CD4-positive, alpha-beta T cell treated with Interferon gamma for 1 hour (primary cell): ENCODE data around the gene KCNB1.
A peak's percentile ranks its signal among the peaks of the same experiment; 100 is the strongest.

Experiments used
- DNase-seq: peaks from one replicate; pipeline ENCODE4 v3.0.0-alpha.2; 2020

KCNB1 gene

DNA sequence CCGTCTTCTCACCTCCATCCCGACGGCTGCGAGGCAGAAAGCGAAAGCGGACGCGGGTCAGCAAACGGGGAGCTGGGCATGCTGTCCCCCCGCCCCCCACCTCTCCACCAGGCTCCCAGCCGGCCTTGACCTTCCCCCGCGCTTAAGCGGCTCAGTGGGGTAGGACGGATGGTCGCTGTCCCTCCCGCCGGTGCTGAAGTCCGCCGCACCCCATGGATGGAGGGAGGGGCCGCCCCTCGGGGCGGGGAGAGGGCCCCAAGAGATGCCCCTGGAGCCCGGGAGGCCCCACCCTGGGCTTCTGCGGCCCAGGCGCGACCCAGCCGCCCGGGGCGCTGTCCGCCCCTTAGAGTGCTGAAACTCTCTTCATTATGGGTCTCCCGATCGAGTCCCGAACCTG is at the start of gene KCNB1:
Gene KCNB1, minus strand, starts transcription at position 48 of the 397 bp plus-strand sequence. CDS start 188 bp downstream, outside the sequence.
- DNase-seq: peak; percentile 5

DNA sequence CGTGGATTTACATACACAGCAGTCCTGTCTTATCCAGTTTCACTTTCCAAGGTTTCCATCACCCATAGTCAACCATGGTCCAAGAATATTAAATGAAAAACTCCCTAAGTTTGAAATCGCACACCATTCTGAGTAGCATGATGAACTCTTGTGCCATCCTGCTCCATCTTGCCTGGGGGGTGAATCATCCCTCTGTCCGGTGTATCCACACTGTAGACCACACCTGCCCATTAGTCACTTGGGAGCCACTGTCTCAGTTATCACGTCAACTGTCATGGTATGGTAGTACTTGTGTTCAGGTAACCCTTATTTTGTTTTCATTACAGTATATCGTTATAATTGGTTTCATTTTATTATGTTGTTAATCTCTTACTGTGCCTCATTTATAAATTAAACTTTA is 47.0 kb upstream of the KCNB1 start:
- no peak for DNase-seq

DNA sequence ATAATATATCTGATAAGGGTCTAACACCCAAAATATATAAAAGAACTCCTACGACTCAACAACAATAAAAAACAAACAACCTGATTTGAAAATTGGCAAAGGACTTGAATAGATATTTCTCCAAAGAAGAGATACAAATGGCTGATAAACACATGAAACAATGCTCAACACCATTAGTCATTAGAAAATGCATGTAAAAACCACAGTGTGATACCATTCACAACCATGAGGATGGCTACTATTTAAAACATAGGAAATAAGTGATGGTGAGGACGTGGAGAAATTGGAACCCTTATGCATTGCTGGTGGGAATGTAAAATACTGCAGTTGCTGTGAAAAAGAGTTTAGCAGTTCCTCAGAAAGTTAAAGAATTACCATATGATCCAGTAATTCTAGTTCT is 44.1 kb upstream of the KCNB1 start:
- no peak for DNase-seq

DNA sequence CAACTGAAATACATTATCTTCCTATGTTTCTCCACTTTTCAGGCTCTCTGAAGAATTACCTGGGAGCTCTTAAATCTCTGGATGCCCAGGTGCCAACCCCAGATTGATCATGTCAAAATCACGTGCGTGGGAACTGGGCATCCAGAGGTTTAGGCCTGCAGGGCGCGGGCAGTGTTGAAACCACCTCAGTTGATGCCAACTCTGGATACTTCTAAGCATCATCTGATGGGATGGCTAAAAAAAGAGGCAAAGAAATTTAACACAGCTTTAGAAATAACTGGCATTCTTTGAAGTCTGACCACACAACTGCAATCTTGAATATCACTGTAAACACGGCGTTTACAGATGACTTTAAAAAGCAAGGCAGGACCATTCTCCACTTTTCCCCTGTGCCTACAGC is 43.6 kb upstream of the KCNB1 start:
- no peak for DNase-seq

DNA sequence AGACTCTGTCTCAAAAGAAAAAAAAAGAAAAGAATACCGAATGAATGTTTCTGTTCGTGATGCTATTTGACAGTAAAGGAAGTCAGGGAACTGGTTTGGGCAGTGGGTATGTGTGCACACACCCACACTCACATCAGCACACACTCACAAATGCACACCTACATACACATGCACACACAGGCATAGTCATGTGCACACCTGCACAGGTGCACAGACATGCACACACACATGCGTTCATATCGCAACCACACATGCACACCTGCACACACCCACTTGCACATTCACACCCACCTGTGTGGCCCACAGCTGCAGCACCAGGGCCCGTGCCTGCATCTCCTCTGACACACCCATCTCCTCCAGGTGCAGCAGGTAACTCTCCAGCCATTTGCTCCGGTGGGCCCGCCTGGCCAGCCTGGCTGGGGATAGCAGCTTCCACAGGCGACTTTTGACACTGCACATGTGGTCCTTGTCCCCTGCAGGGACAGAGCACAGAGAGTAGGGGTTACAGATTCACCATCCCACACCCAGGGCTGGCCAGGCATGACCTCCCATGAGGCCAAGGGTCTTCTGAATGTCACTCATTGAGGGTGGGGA is 41.4 kb upstream of the KCNB1 start:
- DNase-seq: no peak

DNA sequence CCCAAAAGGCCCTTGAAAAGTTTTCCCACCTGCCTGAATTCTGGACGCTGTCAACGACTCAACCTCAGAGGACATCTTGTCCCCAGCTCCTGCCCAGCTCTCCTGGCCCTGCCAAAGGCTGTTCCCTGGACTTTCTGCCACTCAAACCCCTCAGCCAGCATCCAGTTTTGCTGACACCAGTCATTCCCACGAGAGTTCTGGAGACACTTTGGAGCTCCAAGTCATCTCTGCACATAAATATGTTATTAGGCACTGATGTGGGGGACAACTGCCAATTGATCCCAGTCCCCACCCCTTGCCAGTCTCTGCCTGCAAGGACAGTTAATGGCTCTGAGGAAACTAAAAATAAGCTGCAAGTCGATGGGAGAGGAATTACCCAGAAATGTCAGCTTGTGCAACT is 38.9 kb upstream of the KCNB1 start:
- no peak for DNase-seq

DNA sequence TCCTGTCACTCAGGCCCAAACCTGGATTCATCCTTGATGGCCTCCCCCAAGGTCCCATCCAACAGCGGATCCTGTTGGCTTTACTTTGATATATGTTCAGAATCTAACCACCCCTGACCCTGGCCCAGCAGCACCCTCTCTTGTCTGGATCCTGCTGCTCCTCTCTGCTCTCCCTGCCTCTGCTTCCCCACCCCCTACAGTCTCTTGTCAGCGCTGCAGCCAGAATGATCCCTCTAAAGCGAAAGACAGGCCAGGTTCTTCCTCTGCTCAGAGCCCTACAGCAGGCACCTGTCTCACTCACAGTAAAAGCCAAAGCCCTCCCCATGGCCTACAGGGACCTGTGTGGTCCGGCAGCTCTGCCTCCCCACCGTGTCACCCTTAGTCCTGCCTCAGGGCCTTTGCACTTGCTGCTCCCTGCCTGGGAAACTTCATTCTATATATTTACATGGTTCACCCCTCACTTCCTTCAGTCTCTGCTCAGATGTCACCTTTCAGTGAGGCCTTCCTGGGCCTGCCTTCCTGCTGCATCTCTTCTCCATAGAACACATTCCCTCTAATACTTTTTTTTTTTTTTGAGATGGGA is 37.4 kb upstream of the KCNB1 start:
- no peak for DNase-seq

DNA sequence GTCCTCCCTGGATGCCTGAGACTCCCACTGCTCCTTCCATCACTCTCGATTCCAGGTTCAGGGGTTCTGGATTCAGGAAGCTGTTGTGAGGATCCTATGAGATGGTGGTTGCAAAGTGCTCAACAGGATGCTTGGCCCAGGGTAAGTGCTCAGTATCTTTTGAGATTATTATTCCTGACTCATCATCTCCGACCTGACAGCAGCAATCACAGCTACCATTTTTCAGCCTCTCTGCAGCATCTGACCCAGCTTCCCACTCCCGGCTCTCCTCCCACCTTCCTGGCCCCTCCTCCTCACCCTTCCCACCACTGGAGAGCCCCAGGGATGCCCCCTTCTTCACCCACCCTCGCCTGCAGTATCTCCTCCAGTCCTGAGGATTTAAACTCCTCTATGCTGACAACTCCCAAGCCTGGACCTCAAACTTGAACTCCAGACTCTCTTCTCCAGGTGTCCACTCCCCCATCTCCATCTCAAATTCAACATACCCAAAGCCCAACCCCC is 36.8 kb upstream of the KCNB1 start:
- no peak for DNase-seq

DNA sequence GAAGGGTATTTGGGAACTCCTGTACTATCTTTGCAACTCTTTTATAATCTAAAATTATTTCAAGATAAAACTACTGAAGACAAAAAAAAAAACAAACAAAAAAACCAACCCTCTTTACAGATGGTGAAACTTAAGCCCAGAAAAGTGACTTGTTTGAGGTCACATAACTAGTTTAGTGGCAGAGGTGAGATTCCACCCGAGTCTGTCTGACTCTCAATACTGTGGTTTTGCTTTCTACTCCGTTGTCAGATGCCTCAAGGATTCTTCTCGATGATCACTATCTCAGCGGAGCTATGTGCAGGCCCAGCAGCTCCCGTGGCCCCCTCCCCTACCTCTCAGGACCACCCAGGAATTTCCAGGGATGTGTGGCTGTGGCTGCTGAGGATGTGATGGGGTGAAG is 36.1 kb upstream of the KCNB1 start:
- no peak for DNase-seq

DNA sequence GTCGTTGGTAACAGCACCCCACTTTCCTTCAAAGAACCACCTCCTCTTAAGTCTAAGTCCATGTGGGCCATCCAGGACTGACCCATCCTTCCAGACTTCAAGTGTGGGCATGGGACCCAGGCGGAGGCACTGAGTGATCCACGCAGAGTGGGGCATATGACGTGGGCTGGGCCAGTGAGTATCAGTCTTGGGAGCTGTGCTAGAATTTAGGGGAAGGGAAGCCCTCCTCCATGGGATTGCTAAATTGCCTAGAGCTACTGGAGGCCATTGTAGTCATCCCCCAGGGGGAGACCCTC is 35.3 kb upstream of the KCNB1 start:
- DNase-seq: no peak

DNA sequence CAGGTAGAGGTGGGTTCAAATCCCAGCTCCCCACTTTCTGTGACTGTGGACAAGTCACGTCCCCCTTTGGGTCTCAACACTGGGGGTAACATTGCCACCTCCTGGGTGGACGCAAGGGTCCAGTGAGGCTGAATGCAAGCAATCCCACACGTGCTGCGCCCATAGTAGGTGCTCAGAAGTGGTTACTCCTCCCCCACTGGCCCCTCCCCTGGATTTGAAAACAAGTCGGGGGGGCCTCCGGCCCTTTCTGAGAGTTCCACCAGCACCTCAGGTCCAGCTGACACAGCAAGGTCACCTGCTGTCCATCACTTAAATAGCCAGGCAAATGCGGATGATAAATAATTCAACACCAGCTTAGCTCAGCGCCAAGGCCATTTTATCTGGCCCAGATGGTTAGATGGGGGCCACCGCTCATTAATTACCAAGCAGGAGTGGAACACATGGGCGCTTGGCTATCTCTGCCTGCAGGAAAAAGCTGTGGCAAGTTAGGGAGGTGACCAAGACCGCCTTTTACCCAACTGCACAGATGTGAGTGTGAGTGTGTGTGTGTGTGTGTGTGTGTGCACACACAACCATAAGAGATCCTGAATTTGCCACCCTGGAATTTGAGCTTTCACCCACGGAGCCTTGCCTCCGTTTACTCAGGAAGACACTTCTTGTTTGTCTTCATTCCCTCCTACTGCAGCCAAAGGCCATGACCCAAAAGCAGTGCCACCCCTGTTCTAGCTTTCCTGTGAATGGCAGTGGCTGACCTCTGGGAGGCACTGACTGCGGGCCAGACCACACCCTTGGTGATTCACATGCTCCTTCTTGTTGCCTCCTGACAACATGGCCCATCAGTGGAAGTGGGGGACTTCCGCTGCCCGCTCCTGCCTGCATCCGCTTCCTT is 34.7 kb upstream of the KCNB1 start:
- DNase-seq: no peak

DNA sequence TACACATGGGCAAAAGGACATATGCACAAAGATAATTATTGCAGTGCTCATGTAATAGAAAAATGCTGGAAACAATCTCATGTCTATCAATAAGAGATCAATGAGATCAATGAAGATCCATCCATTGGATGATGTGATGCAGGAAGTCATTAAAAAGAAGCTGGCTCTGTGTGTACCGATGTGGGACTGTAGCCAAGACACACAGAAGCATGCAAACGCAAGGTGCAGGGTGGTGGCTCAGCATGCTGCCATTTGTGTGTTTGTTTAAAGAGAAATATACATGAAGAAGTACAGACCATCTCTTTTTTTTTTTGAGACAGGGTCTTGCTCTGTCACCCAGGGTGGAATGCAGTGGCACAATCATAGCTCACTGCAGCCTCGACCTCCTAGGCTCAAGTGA is 33.1 kb upstream of the KCNB1 start:
- DNase-seq: no peak

DNA sequence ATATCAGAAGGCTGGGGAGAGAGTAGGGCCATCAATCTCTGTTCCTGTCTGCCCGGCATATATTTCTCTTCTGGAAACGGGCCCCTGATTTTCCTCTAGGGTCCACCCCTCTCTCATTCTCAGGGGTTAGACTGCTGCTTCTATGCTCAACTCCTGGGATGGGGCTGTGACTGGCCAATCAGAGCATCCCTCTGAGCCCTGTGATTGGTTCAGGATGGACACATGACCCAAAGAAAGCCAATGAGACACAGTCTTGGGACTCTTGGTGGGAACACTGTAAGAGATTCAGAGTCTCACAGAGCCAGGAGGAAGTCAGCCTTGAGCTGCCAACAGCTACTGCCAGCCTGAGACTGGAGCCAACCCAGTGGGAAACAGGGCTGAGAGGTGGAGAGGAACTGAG is 31.0 kb upstream of the KCNB1 start:
- no peak for DNase-seq

DNA sequence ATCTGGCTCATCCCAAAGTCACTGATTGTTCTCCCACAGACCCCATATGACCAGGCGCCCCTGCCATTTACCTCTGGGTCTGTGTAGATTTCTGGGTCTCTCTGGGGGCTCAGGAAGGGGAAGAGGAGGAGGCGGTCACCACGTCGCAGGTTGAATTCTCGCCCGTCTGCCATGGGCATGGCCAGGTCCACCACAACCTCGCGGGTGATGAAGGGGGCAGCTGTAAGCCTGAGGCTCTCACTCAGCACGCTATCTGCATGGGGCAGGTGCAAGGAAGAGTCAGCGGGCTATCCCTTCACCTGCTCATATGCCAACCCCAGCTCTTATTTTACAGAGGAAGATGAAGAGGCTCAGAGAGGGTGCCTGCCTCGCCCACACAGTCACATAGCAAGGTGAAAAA is 30.5 kb upstream of the KCNB1 start:
- DNase-seq: no peak

DNA sequence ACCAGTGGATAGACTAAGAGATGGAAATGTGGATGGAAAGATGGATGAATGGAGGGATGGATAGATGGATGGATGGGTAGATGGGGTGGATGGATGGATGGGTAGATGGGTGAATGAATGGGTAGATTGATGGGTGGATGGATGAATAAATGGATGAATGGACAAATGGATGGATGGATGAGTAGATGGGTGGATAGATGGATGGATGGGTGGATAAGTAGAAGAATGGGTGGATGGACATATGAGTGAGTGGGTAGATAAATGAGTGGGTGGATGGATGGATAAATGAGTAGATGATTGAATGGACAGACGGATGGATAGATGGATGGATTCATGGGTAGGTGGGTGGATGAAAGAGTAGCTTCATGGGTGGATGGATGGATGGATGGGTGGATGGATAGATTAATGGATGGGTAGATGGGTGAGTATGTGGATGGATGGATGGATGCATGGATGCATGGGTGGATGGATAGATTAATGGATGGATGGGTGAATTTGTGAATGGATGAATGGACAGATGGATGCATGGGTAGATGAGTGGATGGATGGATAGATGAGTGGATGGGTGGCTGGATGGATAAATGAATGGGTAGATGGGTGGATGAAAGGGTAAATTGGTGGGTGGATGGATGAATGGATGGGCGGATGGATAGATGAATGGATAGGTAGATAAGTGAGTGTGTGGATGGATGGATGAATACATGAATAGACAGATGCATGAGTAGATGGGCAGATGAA is 29.5 kb upstream of the KCNB1 start:
- DNase-seq: no peak

DNA sequence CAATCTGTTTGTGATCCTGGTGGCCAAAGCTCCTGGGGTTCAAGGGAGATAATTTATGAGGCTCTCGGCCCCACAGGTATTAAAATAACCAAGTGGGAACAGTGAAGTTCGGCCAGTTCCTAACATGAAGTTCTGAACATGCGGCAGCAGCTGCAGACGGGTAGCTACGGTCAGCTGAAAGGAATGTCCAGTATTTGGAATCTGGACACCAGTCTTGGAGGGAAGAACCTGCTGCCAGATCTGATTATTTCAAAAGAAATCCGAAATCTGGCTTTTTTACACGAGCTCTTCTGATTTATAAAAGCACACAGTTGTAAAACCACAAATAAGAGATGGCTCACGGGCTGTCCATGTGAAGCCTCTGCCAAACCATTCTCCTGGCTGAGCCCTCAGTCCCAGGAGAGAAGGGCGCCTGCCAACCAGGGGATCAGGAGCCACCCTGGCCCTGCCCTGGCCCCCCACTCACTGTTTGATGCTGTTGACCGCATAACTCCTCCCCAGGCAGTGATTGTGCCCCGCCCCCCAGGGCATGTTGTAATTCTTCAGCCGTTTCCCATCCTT is 28.2 kb upstream of the KCNB1 start:
- no peak for DNase-seq

DNA sequence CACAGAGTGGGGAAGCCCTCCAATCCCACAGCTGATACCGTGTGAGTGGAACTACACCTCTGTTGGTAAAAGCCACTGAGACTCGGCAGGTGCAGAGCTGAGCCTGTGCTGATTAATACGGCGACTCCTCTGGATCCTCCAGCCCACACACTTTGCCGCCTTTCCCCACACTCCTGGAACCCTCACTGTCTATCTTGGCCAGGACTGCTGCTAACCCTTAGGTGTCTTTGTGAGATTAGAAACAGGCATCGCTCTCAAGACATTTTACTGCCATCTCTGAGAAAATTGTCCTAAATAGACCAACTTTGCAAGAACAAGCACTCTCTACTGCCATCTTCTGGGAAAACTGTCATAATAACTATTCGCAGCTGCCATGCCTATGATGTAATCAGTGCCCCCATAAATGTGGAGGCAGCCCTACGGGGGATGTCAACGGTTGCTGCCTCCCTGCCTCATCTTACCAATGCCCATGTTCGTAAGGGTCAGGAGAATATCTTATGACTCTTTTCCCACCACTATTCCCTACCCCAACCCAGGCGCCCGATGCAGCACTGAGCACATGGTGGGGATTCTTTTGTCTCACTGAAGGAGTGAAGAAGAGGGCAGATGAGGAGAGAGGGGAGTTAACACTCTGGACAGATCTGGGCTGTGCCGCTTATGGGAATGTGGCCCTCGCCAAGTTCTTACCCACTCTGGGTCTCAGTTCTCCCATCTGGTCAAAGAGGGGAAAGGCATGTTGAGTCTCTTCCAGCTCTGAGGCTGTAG is 26.1 kb upstream of the KCNB1 start:
- DNase-seq: no peak

DNA sequence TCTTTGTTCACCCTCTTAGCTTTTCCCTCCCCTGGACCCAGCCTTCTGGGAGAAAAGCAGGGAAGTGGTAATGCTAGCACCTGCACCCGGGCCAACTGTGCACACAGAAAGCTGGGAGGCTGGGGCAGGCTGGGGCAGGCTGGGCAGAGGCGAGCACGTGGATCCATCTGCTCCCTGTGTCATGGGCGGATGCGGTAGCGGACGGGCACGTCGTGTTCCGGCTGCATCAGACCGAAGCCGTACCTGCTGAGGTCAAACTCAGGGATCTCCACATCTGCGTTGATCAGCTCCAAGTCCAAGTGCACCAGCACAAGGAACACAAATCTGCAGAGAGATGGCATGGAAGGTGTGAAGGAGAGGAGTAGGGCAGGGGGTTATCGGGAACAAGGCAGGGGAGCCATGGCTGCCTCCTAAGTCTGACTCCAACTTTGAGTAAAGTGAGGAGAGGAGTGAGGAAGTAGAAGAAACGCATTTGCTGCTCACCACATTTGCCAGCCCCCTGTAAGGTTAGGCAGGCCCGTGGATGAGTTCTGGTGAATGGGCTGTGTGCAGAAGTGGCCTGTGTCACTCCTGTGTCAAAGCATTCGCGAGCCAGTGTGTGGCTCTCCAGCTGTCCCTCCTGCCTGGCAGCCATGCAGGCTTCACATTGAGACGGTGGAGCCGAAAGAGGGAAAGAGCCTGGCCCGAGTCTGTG is 25.4 kb upstream of the KCNB1 start:
- no peak for DNase-seq

DNA sequence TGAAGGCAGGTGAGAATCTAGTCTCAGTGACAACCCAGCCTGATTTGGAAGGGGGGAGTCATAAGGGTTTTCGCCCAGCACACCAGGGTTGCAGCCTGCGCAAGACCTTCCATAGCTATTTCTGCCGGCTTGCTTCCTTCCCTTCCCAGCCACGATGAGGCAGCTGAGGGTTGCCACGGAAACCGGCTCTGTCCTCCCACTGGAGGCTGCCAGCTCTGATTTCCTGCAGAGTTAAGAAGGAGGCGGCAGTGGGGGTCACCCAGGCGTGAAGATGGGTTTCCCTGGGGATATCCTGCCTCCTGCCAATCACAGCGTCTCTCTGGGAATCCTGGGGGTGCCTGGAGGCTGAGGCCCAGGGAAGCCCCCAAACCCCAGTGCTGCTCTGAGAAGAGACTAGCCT is 23.1 kb upstream of the KCNB1 start:
- no peak for DNase-seq

DNA sequence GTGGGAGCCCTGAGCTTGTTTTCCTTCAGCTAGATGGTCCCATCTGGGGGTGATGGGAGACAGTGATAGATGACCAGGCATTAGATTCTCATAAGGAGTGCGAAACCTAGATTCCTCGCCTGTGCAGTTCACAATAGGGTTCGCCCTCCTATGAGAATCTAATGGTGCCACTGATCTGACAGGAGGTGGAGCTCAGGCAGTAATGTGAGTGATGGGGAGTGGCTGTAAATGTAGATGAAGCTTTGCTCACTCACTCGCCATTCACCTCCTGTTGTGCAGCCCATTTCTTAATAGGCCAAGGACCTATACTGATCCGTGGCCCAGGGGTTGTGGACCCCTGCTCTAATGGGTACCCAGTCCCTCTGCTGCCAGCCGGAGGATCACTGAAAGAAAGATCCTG is 20.7 kb upstream of the KCNB1 start:
- DNase-seq: no peak

DNA sequence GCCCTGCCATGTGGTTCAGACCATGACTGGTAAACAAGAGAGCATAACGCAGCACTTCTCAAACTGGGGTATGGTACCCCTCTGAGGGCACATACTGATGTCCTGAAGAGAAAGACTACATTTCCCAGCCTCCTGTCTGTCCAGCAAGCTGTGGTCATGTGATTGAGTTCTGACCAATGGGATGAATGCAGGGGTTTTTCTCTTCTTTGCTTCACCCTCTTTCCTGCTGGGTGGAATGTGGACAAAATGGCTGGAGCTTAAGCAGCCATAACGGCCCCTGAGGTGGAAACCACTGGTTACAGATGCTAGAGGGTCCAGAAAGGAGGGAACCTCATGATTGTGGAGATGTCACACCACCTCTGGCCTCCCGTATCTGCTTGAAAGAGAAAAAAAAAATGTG is 19.4 kb upstream of the KCNB1 start:
- DNase-seq: no peak

DNA sequence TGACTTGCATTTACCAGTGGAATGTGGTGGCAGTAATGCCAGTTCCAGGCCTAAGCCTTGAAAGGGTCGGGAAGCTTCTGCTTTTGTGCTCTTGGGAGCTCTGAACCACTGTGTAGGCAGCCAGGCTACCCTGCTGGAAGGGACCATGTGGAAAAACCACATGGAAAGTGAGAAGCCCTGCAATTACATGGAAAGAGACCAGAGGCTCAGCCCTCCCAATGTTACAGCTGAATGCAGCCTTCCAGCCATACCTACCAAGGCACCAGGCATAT is 14.9 kb upstream of the KCNB1 start:
- no peak for DNase-seq
